A549 treated with CORT108297 at 1 μM for 4 hours (cell line): ENCODE measurements around the gene NECAP2. TPM values are rescaled to one million over a fixed set of nuclear protein-coding genes. Genes with fewer than 3 reads are reported as not detected.

Experiments used
- total RNA-seq: library from RNA; stranded (reverse); fragments of 200-300 nt; extraction: Qiagen RNA extraction; gene quantifications from 5 replicates; pipeline ENCODE4 v1.2.3, GENCODE V29; 2022

The NECAP2 gene
- total RNA-seq = 39.8 to 45.9 TPM (median 40.5 TPM) in 5 replicates

GRCh38 chr1:16440470-16441281 lies at the start of gene NECAP2:
Gene NECAP2, plus strand, starts transcription at chr1:16440724. Its CDS starts 38 bp downstream, at chr1:16440762.

GRCh38 chr1:16436946-16437474 lies 3.5 kb upstream of the NECAP2 start, which contains the start of gene SPATA21:
Gene SPATA21, minus strand, starts transcription at chr1:16437424. Its CDS starts 6,053 bp downstream, at chr1:16431371.

Other genes with a start within 250 kb of the NECAP2 start
- gene ARHGEF19, start 228.1 kb upstream of the NECAP2 start, total RNA-seq = 5.5 to 7.0 TPM (median 6.3 TPM) in 5 replicates
- gene CPLANE2, start 203.5 kb upstream of the NECAP2 start, total RNA-seq = 3.2 to 4.7 TPM (median 4.0 TPM) in 5 replicates
- 8.3 to 11.3 TPM (median 8.8 TPM) in 5 replicates for gene FBXO42, start 88.2 kb upstream of the NECAP2 start, total RNA-seq
- 74.7 to 93.3 TPM (median 91.4 TPM) in 5 replicates for gene SZRD1, start 73.5 kb upstream of the NECAP2 start, total RNA-seq
- gene SPATA21, start 3.3 kb upstream of the NECAP2 start, total RNA-seq = 0.03 to 0.11 TPM (median 0.05 TPM) in 5 replicates
- 11.7 TPM in 1 of 5 replicates, not detected in the others for gene RNU1-1, start 73.6 kb downstream of the NECAP2 start, total RNA-seq
- 17.0 to 26.8 TPM (median 24.7 TPM) in 5 replicates for gene NBPF1, start 172.8 kb downstream of the NECAP2 start, total RNA-seq
- gene RNU1-3, start 226.2 kb downstream of the NECAP2 start, total RNA-seq = 11.7 TPM in 1 of 5 replicates, not detected in the others